ENCODE results near the gene CELF5.

The CELF5 gene

GRCh38 chr19:3236272-3236671 is 11.8 kb downstream of the CELF5 start:
- DNase-seq (ENCODE audit: low read depth in 2 of 3, low spot score in 1 of 3) = no peak

- no peak for DNase-seq (ENCODE audit: low read depth in 2 of 3, low spot score in 1 of 3)
These were observed 13.7 kb downstream of the CELF5 start for GRCh38 chr19:3238066-3238561.

- no peak for DNase-seq (ENCODE audit: low read depth in 2 of 3, low spot score in 1 of 3)
These were observed 14.9 kb downstream of the CELF5 start for GRCh38 chr19:3239367-3239766.

- peak; percentile 14 to 46 (median 35) for DNase-seq (ENCODE audit: low read depth in 2 of 3, low spot score in 1 of 3)
These were observed 19.6 kb downstream of the CELF5 start for GRCh38 chr19:3243819-3244700.

- DNase-seq (ENCODE audit: low read depth in 2 of 3, low spot score in 1 of 3) = no peak
These were observed 20.6 kb downstream of the CELF5 start for GRCh38 chr19:3245050-3245449.

GRCh38 chr19:3248728-3249326 is 24.4 kb downstream of the CELF5 start:
- no peak for DNase-seq (ENCODE audit: low read depth in 2 of 3, low spot score in 1 of 3)

- DNase-seq (ENCODE audit: low read depth in 2 of 3, low spot score in 1 of 3) = no peak
These were observed 24.9 kb downstream of the CELF5 start for GRCh38 chr19:3249408-3249807.

- peak; percentile 15 to 48 (median 30) for DNase-seq (ENCODE audit: low read depth in 2 of 3, low spot score in 1 of 3)
These were observed 26.2 kb downstream of the CELF5 start for GRCh38 chr19:3250675-3251074.

- DNase-seq (ENCODE audit: low read depth in 2 of 3, low spot score in 1 of 3) = no peak
These were observed 26.8 kb downstream of the CELF5 start for GRCh38 chr19:3251229-3251628.

- DNase-seq (ENCODE audit: low read depth in 2 of 3, low spot score in 1 of 3) = no peak
These were observed 28.2 kb downstream of the CELF5 start for GRCh38 chr19:3252650-3253049.

- no peak for DNase-seq (ENCODE audit: low read depth in 2 of 3, low spot score in 1 of 3)
These were observed 28.8 kb downstream of the CELF5 start for GRCh38 chr19:3253270-3253669.

- DNase-seq (ENCODE audit: low read depth in 2 of 3, low spot score in 1 of 3) = no peak
These were observed 30.1 kb downstream of the CELF5 start for GRCh38 chr19:3254520-3254919.

GRCh38 chr19:3257071-3257470 is 32.6 kb downstream of the CELF5 start:
- no peak for DNase-seq (ENCODE audit: low read depth in 2 of 3, low spot score in 1 of 3)

GRCh38 chr19:3262362-3262761 is 37.9 kb downstream of the CELF5 start:
- DNase-seq (ENCODE audit: low read depth in 2 of 3, low spot score in 1 of 3) = no peak

GRCh38 chr19:3263866-3264265 is 39.4 kb downstream of the CELF5 start:
- no peak for DNase-seq (ENCODE audit: low read depth in 2 of 3, low spot score in 1 of 3)

GRCh38 chr19:3265432-3265831 is 41.0 kb downstream of the CELF5 start:
- DNase-seq (ENCODE audit: low read depth in 2 of 3, low spot score in 1 of 3) = no peak

- no peak for DNase-seq (ENCODE audit: low read depth in 2 of 3, low spot score in 1 of 3)
These were observed 41.7 kb downstream of the CELF5 start for GRCh38 chr19:3266092-3266693.

- no peak for DNase-seq (ENCODE audit: low read depth in 2 of 3, low spot score in 1 of 3)
These were observed 42.5 kb downstream of the CELF5 start for GRCh38 chr19:3266792-3267514.

- DNase-seq (ENCODE audit: low read depth in 2 of 3, low spot score in 1 of 3) = no peak
These were observed 43.9 kb downstream of the CELF5 start for GRCh38 chr19:3268326-3268725.

- no peak for DNase-seq (ENCODE audit: low read depth in 2 of 3, low spot score in 1 of 3)
These were observed 44.3 kb downstream of the CELF5 start for GRCh38 chr19:3268763-3269162.

- DNase-seq (ENCODE audit: low read depth in 2 of 3, low spot score in 1 of 3) = no peak
These were observed 45.6 kb downstream of the CELF5 start for GRCh38 chr19:3269916-3270671.
